Panc1 (cell line): ENCODE measurements around the gene CLDN1. TPM values are rescaled to one million over a fixed set of nuclear protein-coding genes. Genes with fewer than 3 reads are reported as not detected.

Experiments
- ATAC-seq: fragments of 200-7000 bp; cut with Tn5 transposase; 2 replicates; pipeline ENCODE4 v1.9.1; 2020; ENCODE audit warnings: mild to moderate bottlenecking, moderate library complexity
- BruUV-seq: library from RNA; stranded (reverse); fragments of 400-500 nt; replicated peaks from 2 replicates; lab custom pipeline; 2021; lab: Mats Ljungman, UMichigan
- CTCF ChIA-PET: fragments of 300-600 bp; sonication (Branson Sonifier 250); formaldehyde crosslinking; loops from one replicate; lab custom pipeline; 2022; ENCODE audit warnings: antibody characterized with exemption; lab: Charles Lee
- POLR2A ChIA-PET: fragments of 300-600 bp; sonication (Branson Sonifier 250); formaldehyde crosslinking; loops from one replicate; lab custom pipeline; 2022; ENCODE audit warnings: antibody characterized with exemption; lab: Charles Lee
- DNase-seq: peaks from one replicate; pipeline ENCODE4 v3.0.0-alpha.2; 2010; ENCODE audit warnings: low read depth, low spot score
- H3K27ac ChIP-seq: 2 replicates; pipeline ENCODE4 v1.5.1; 2011; ENCODE audit warnings: mild to moderate bottlenecking, low read length, inconsistent platforms
- H3K27me3 ChIP-seq: fragments of 200-500 bp; sonication (Bioruptor generic); 2 replicates; pipeline ENCODE4 v1.6.0; 2014; ENCODE audit warnings: low read length, inconsistent platforms; ENCODE audit not compliant: control insufficient read depth, insufficient read depth
- H3K36me3 ChIP-seq: fragments of 200-500 bp; sonication (Bioruptor generic); 2 replicates; pipeline ENCODE4 v1.5.1; 2014; ENCODE audit warnings: inconsistent platforms, mild to moderate bottlenecking, low read length, moderate library complexity; ENCODE audit not compliant: control insufficient read depth, insufficient read depth
- H3K4me1 ChIP-seq: 2 replicates; pipeline ENCODE4 v1.5.1; 2011; ENCODE audit warnings: inconsistent platforms, mild to moderate bottlenecking, low read length, moderate library complexity; ENCODE audit not compliant: control insufficient read depth, insufficient read depth
- H3K4me3 ChIP-seq, 2 experiments: 2 replicates each; pipeline ENCODE4 v1.5.1; 2011 to 2012; ENCODE audit warnings: low read depth in 2 of 2, low read length in 2 of 2, mild to moderate bottlenecking in 2 of 2, inconsistent platforms in 1 of 2, moderate library complexity in 1 of 2
- H3K9me3 ChIP-seq: fragments of 200-500 bp; sonication (Bioruptor generic); 2 replicates; pipeline ENCODE4 v1.5.1; 2014; ENCODE audit warnings: low read depth, mild to moderate bottlenecking, inconsistent platforms, low read length, moderate library complexity; ENCODE audit not compliant: control insufficient read depth, insufficient read depth
- POLR2AphosphoS5 ChIP-seq: IDR thresholded peaks from 2 replicates; pipeline ENCODE4 v1.6.1; 2012; ENCODE audit warnings: mild to moderate bottlenecking, low read depth, low read length, moderate library complexity
- REST ChIP-seq, 2 experiments: IDR thresholded peaks; 2 replicates each; pipeline ENCODE4 v1.6.1; 2011 to 2012; ENCODE audit warnings: low read depth in 2 of 2, control low read depth in 1 of 2, low read length in 1 of 2, mild to moderate bottlenecking in 1 of 2, moderate library complexity in 1 of 2; ENCODE audit not compliant: insufficient read depth in 1 of 2
- SIN3A ChIP-seq: IDR thresholded peaks from 2 replicates; pipeline ENCODE4 v1.6.1; 2012; ENCODE audit warnings: low read depth, mild to moderate bottlenecking, low read length, moderate library complexity, borderline replicate concordance; ENCODE audit not compliant: insufficient read depth
- TCF7L2 ChIP-seq: IDR thresholded peaks from 2 replicates; pipeline ENCODE4 v1.6.1; 2011; ENCODE audit warnings: mild to moderate bottlenecking, low read depth, low read length, inconsistent platforms
- in situ Hi-C: cut with HindIII; loops from 2 replicates; pipeline ENCODE4 v1.10.0; 2016; ENCODE audit warnings: low sequenced_read_pairs, low pct_unique_long_range_greater_than_20kb
- intact Hi-C: fragments of 100-400 bp; cut with micrococcal nuclease; formaldehyde crosslinking; loops from one replicate; pipeline ENCODE4 v1.10.0; 2022; ENCODE audit not compliant: unreplicated experiment
- total RNA-seq: library from RNA; stranded (reverse); gene quantifications from one replicate; pipeline ENCODE4 v1.2.1, GENCODE V29; 2021; ENCODE audit not compliant: unreplicated experiment
- TF ChIP-seq, protein P1 (sequence below): fragments of 450-650 bp; IDR thresholded peaks from 2 replicates; pipeline ENCODE4 v1.5.1; 2017; ENCODE audit warnings: mild to moderate bottlenecking

CLDN1 gene
- total RNA-seq, 1 experiment from 2014 or later = 30.9 TPM

DNA sequence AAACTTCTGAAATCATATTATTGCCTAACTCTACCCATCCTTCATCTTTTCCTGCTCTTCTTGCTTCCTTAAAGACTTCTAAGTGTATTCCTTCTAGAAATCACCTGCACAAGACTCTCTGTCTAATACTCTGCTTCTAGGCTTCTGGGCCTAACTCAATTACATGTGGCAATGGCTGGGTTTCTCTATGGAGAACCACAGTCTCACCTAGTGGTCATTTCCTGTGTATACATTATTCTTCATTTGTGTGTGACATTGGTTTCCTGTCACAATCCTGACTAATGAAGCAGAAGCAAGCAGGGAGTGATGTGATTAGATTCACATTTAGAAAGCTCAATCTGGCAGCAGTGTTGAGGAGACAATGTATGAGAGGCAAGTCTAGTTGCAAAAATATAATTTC lies 16.9 kb upstream of the CLDN1 start:
- Histone ChIP-seq H3K4me1 (no peaks in the 10 kb centered on the region), H3K4me3 (no peak overlapping the region), H3K27me3 (no peaks in the 10 kb centered on the region), H3K27ac (no peak overlapping the region), H3K36me3 (no peaks in the 10 kb centered on the region), H3K9me3 (no peaks in the 10 kb centered on the region)
- ChIA-PET POLR2A (no interaction called here), CTCF (no interaction called here)
- BruUV-seq = no TSS peak
- TF ChIP-seq, protein P1, sequence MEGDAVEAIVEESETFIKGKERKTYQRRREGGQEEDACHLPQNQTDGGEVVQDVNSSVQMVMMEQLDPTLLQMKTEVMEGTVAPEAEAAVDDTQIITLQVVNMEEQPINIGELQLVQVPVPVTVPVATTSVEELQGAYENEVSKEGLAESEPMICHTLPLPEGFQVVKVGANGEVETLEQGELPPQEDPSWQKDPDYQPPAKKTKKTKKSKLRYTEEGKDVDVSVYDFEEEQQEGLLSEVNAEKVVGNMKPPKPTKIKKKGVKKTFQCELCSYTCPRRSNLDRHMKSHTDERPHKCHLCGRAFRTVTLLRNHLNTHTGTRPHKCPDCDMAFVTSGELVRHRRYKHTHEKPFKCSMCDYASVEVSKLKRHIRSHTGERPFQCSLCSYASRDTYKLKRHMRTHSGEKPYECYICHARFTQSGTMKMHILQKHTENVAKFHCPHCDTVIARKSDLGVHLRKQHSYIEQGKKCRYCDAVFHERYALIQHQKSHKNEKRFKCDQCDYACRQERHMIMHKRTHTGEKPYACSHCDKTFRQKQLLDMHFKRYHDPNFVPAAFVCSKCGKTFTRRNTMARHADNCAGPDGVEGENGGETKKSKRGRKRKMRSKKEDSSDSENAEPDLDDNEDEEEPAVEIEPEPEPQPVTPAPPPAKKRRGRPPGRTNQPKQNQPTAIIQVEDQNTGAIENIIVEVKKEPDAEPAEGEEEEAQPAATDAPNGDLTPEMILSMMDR = no peak; the same call in 1 of the 2 replicates
- TF ChIP-seq TCF7L2 (no peak), POLR2AphosphoS5 (no peak), SIN3A (no peak), REST (IDR thresholded peaks at IDR 0.05; ENCODE audit: insufficient read depth in 1 of 2, low read depth in 2 of 2, low read length in 1 of 2) (no peak)
- ATAC-seq (peak; percentile 73; the same call in 1 of the 2 replicates), DNase-seq (no peak)
- in situ Hi-C loops (no loop called here), intact Hi-C loops (no loop called here)

DNA sequence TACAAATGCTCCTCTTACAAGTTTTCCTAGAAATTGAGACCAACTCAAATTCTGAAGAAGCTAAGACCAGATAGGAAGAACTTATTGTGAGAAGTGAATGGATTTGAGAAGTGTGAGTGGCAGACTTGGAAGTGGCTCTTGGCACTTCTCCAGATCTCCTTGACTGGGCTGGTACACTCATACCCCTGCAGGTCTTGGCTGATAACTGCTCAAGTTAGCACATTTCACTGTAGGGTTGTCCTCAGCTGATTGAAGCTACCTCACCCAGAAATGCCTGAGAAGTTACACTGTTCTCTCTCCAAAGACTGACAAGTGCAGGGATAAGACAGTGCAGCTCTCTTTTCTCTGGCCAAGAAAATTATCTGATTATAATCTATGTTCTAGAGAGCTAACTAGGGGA lies 16.5 kb upstream of the CLDN1 start:
- TF ChIP-seq TCF7L2 = no peak
- TF ChIP-seq REST (IDR thresholded peaks at IDR 0.05; ENCODE audit: insufficient read depth in 1 of 2, low read depth in 2 of 2, low read length in 1 of 2) = no peak
- no peak for TF ChIP-seq SIN3A
- no peak for TF ChIP-seq POLR2AphosphoS5
- TF ChIP-seq, protein P1 = no peak
- ChIA-PET CTCF (no interaction called here), POLR2A (no interaction called here)
- no peak for ATAC-seq
- Histone ChIP-seq H3K36me3 (no peaks in the 10 kb centered on the region), H3K27me3 (no peaks in the 10 kb centered on the region), H3K4me3 (no peak overlapping the region), H3K9me3 (no peaks in the 10 kb centered on the region), H3K4me1 (no peaks in the 10 kb centered on the region), H3K27ac (no peak overlapping the region)
- BruUV-seq = no TSS peak
- no peak for DNase-seq
- in situ Hi-C loops = no loop called here
- intact Hi-C loops = no loop called here
